Measurements from ENCODE around the gene IGHMBP2. TPM values are rescaled to one million over a fixed set of nuclear protein-coding genes. Genes with fewer than 3 reads are reported as not detected.

The IGHMBP2 gene
- total and polyA plus RNA-seq, 9 of the 15 experiments (the other 6 are each of a cell fraction or from before 2014, with no cell fraction given): 1.6 to 24.8 (median 14.5) TPM

DNA sequence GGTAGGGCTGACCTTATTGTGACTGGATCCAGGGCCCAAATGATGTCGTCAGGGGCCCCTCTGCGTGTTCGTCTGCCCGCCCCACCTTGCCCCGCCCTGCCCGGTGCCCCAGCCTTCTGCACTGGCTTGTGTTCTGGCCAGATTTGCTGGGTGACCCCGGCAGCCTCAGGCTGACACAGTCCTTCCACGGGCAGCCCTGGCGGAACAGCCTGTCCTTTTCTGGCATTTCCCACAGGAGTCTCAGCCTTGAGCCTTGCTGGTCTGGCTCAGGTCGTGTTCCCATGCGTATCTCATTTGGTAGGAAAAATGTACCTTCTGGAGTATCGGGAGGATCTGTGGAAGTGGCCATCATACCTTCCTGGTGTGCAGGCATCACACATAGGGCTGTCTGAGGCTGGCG, 31.0 kb downstream of the IGHMBP2 start:
- peaks cover 82% of the 10 kb centered on the region; the same call in 2 of the 3 replicates for H3K36me3 ChIP-seq (ENCODE audit: control insufficient read depth, insufficient read depth, low read length)
- no peak overlapping the region; a peak in 1 of 4 replicates for H3K9ac ChIP-seq (ENCODE audit: insufficient read depth in 1 of 2, low read depth in 2 of 2, low read length in 2 of 2)
- no peak overlapping the region for H3K4me3 ChIP-seq
- no peak overlapping the region for H3K4me2 ChIP-seq (ENCODE audit: insufficient read depth, low read length)
- H3K79me2 ChIP-seq (ENCODE audit: control insufficient read depth, insufficient read depth, low read length): no peaks in the 10 kb centered on the region
- no TSS peak for BruUV-seq (replicated peaks)
- peaks cover 0 to 5% of the 10 kb centered on the region in 2 experiments; a peak in 1 of 5 replicates for H3K4me1 ChIP-seq (replicated peaks in 1 of 2; ENCODE audit: control insufficient read depth in 2 of 2, insufficient read depth in 2 of 2, low read length in 2 of 2)
- no peaks in the 10 kb centered on the region for H3K9me1 ChIP-seq (ENCODE audit: control insufficient read depth, insufficient read depth, low read length)
- POLR2A ChIA-PET: interaction anchor here (0.5 kb wide), 1 partner anchor 373 kb away, joined by 3 read pairs; no protein-coding TSS in a partner anchor
- in situ Hi-C loops (cut with MboI) (no loop called here), intact Hi-C loops (cut with micrococcal nuclease) (no loop called here)
- H2AFZ ChIP-seq (ENCODE audit: low read depth, low read length): no peak overlapping the region
- H4K20me1 ChIP-seq (replicated peaks; ENCODE audit: control insufficient read depth, insufficient read depth, low read length): 0 out of 2 replicates have a peak, but pooled peaks cover 2% of the 10 kb centered on the region
- H3K27me3 ChIP-seq (ENCODE audit: control insufficient read depth in 2 of 2, insufficient read depth in 2 of 2, low read length in 2 of 2): no peaks in the 10 kb centered on the region
- no peaks in the 10 kb centered on the region for H3K9me3 ChIP-seq (replicated peaks; ENCODE audit: control insufficient read depth, insufficient read depth, low read depth, low read length)
- CTCF ChIA-PET (ENCODE audit: low intra/inter-chr PET ratio): no interaction called here
- FAIRE-seq (no peak), DNase-seq (ENCODE audit: extremely low read depth in 1 of 4, low spot score in 3 of 4) (no peak), ATAC-seq (no peak)
- no peak overlapping the region for H3K27ac ChIP-seq (ENCODE audit: extremely low read depth, low read depth, low read length)
- 95% methylated on average over 12 of the region's 13 CpGs for WGBS (ENCODE audit: insufficient coverage, low coverage, missing lambda C conversion rate)
- TF ChIP-seq HLTF (IDR thresholded peaks at IDR 0.05) (no peak), ZNF184 (CRISPR knock-in tag; IDR thresholded peaks at IDR 0.05) (no peak), NFE2L1 (tag; IDR thresholded peaks at IDR 0.05; ENCODE audit: borderline replicate concordance, low read depth) (no peak), CBFB (CRISPR knock-in tag; IDR thresholded peaks at IDR 0.05) (no peak), DIDO1 (tag; IDR thresholded peaks at IDR 0.05; ENCODE audit: low read depth) (no peak), ZNF696 (CRISPR knock-in tag; conservative IDR thresholded peaks at IDR 0.05) (no peak), ESRRB (CRISPR knock-in tag; IDR thresholded peaks at IDR 0.05; ENCODE audit: borderline replicate concordance) (no peak), ZNF212 (CRISPR knock-in tag; IDR thresholded peaks at IDR 0.05) (no peak), HDAC2 (IDR thresholded peaks at IDR 0.05) (no peak), HOMEZ (CRISPR knock-in tag; IDR thresholded peaks at IDR 0.05) (no peak), NR1H2 (CRISPR knock-in tag; IDR thresholded peaks at IDR 0.05) (no peak), NONO (IDR thresholded peaks at IDR 0.05; ENCODE audit: low read depth in 2 of 2, low read length in 1 of 2) (no peak), SREBF1 (IDR thresholded peaks at IDR 0.05; ENCODE audit: borderline replicate concordance, low read depth, low read length) (no peak), SOX6 (IDR thresholded peaks at IDR 0.05) (no peak), U2AF1 (optimal IDR thresholded peaks at IDR 0.05; ENCODE audit: low read depth, low read length) (no peak), PCBP1 (IDR thresholded peaks at IDR 0.05; ENCODE audit: low read depth, low read length, poor library complexity, severe bottlenecking) (no peak)
- TF ChIP-seq, protein P1, sequence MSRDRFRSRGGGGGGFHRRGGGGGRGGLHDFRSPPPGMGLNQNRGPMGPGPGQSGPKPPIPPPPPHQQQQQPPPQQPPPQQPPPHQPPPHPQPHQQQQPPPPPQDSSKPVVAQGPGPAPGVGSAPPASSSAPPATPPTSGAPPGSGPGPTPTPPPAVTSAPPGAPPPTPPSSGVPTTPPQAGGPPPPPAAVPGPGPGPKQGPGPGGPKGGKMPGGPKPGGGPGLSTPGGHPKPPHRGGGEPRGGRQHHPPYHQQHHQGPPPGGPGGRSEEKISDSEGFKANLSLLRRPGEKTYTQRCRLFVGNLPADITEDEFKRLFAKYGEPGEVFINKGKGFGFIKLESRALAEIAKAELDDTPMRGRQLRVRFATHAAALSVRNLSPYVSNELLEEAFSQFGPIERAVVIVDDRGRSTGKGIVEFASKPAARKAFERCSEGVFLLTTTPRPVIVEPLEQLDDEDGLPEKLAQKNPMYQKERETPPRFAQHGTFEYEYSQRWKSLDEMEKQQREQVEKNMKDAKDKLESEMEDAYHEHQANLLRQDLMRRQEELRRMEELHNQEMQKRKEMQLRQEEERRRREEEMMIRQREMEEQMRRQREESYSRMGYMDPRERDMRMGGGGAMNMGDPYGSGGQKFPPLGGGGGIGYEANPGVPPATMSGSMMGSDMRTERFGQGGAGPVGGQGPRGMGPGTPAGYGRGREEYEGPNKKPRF (IDR thresholded peaks at IDR 0.05; ENCODE audit: low read depth, low read length): no peak
- TF ChIP-seq, protein P2, sequence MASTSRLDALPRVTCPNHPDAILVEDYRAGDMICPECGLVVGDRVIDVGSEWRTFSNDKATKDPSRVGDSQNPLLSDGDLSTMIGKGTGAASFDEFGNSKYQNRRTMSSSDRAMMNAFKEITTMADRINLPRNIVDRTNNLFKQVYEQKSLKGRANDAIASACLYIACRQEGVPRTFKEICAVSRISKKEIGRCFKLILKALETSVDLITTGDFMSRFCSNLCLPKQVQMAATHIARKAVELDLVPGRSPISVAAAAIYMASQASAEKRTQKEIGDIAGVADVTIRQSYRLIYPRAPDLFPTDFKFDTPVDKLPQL (IDR thresholded peaks at IDR 0.05; ENCODE audit: extremely low read depth, insufficient read length): no peak
- TF ChIP-seq, protein P3, sequence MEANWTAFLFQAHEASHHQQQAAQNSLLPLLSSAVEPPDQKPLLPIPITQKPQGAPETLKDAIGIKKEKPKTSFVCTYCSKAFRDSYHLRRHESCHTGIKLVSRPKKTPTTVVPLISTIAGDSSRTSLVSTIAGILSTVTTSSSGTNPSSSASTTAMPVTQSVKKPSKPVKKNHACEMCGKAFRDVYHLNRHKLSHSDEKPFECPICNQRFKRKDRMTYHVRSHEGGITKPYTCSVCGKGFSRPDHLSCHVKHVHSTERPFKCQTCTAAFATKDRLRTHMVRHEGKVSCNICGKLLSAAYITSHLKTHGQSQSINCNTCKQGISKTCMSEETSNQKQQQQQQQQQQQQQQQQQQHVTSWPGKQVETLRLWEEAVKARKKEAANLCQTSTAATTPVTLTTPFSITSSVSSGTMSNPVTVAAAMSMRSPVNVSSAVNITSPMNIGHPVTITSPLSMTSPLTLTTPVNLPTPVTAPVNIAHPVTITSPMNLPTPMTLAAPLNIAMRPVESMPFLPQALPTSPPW (CRISPR knock-in tag; IDR thresholded peaks at IDR 0.05): no peak
